Urothelium cell line (cell line): ENCODE measurements around the gene DLGAP4.

Experiments used
- DNase-seq: peaks from one replicate; pipeline ENCODE4 v3.0.0; 2011; ENCODE audit warnings: low spot score, mixed read lengths
- FAIRE-seq: peaks from 2 replicates; lab custom pipeline; 2011; peaks lifted over from hg19 to GRCh38; lab: Jason Lieb, UNC

Gene DLGAP4

GRCh38 chr20:36574366-36575135, 268.4 kb downstream of the DLGAP4 start:
- DNase-seq, result peak; percentile 59
- FAIRE-seq, result no peak

- DNase-seq (no peak), FAIRE-seq (no peak)
Measured at GRCh38 chr20:36576081-36576445, 269.9 kb downstream of the DLGAP4 start.
